Immature natural killer cell (primary cell): ENCODE results near the gene FCER2. TPM values are rescaled to one million over a fixed set of nuclear protein-coding genes. Genes with fewer than 3 reads are reported as not detected.

Source experiments
- DNase-seq, 3 donors: peaks; one replicate each; pipeline ENCODE4 v3.0.0; 2022; ENCODE audit warnings: mixed read lengths in 1 of 3
- H3K27ac Mint-ChIP-seq, 6 donors: one replicate each; pipeline ENCODE4 v1.8.0; 2020; ENCODE audit warnings: mixed read lengths in 6 of 6, mild to moderate bottlenecking in 5 of 6, inconsistent platforms in 4 of 6, moderate library complexity in 3 of 6
- H3K27me3 Mint-ChIP-seq, 3 donors: one replicate each; pipeline ENCODE4 v1.8.0; 2020 to 2021; ENCODE audit warnings: low read depth in 3 of 3, mild to moderate bottlenecking in 3 of 3, mixed read lengths in 3 of 3, moderate library complexity in 3 of 3, inconsistent platforms in 1 of 3
- H3K36me3 Mint-ChIP-seq, 3 donors: one replicate each; pipeline ENCODE4 v1.8.0; 2020; ENCODE audit warnings: mixed read lengths in 3 of 3, inconsistent platforms in 2 of 3, mild to moderate bottlenecking in 2 of 3
- H3K4me1 Mint-ChIP-seq, 2 donors: one replicate each; pipeline ENCODE4 v1.8.0; 2020; ENCODE audit warnings: inconsistent platforms in 2 of 2, mild to moderate bottlenecking in 2 of 2, mixed read lengths in 2 of 2, moderate library complexity in 1 of 2
- H3K4me3 Mint-ChIP-seq, 5 donors: one replicate each; pipeline ENCODE4 v1.8.0; 2020; ENCODE audit warnings: mild to moderate bottlenecking in 5 of 5, mixed read lengths in 5 of 5, inconsistent platforms in 3 of 5, moderate library complexity in 3 of 5
- H3K9me3 Mint-ChIP-seq, 6 donors: one replicate each; pipeline ENCODE4 v1.8.0; 2020; ENCODE audit warnings: mild to moderate bottlenecking in 6 of 6, mixed read lengths in 6 of 6, inconsistent platforms in 4 of 6, moderate library complexity in 3 of 6
- polyA plus RNA-seq, 3 donors: library from polyadenylated mRNA; unstranded; fragments of 300-500 nt; fragmentation: Illumina TruSeq; gene quantifications; one replicate each; pipeline ENCODE4 v1.2.3, GENCODE V29; 2021

FCER2 gene
- polyA plus RNA-seq, 3 donors from 2014 or later, result 0.29 to 0.50 TPM; not detected in 1

DNA sequence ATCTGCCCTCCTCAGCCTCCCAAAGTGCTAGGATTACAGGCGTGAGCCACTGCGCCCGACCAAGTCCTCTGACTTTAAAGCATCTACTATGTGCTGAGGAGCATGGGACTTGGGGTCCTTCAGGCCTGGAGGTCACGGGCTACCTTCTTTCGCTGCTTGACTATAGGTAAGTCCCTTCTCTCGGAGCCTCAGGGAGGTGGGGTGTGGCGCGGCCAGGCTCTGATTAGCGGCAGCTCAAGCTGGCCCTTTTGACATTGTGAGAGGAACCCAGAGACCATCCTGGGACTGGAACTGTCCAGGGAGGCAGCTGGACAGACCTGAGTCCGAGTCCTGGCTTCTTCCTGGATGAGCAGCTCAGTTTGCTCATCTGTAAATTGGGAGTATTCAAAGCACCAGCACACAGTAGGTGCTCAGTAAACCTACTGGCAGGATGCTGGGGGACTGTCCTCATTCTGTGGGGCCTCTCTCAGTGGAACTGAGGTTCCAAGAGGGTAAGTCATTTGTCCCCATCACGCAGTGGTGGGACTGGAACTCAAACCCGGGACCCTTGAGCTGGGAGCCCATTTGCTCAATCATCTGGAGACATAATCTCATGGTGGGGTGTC, 780 bp downstream of the FCER2 start:
- Mint-ChIP-seq H3K4me1 (peaks cover 7 to 8% of the 10 kb centered on the region in 2 donors), H3K9me3 (peaks cover 0 to 2% (median 0%) of the 10 kb centered on the region in 6 donors), H3K27me3 (peaks cover 12 to 18% (median 17%) of the 10 kb centered on the region in 3 donors), H3K36me3 (no peaks in the 10 kb centered on the region), H3K27ac (no peak overlapping the region), H3K4me3 (no peak overlapping the region)
- no peak for DNase-seq

DNA sequence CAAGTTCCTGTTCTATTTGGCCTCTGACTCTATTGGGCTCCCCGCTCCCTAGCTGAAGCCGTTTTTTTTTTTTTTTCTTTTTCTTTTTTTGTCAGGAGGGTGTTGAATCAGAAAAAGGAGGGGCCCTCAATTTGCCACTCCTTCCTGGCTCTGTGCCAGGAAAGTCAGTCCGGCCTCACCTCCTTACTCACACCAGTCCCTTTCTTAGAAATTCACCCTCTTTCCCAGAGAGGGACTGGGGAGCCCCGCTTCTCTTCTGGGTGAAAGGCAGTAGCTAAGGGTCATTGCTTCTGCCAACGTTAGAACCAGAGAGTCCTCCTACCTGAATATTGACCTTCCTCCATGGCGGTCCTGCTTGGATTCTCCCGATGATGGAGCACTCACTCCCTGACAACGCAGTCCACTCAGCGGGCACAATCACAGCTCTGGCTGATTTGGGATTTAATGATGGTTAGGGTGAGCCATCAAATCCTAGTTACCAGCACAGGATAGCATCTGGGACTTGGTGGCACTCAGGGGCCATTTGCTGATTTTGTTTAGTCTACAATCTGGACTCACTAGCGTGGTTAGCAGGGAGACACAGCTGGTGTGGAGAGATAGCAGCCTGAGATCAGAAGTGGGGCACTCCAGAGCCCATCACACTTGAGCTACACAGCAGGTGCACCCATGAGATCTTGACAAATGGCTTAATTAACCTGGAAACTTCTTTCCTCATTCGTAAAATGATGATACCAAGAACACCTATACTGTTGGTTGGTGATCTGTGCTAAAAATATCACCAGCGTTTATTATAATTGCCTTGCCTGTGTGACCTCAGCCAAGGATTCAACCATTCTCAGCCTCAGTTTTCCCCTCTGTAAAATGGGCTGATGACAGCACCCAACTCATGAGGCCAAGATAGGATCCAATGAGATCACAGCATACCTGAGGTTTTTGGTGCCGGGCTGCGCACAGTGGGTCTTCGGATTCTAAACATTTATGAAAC, 2.2 kb downstream of the FCER2 start:
- H3K36me3 Mint-ChIP-seq, result no peaks in the 10 kb centered on the region
- H3K27me3 Mint-ChIP-seq, result peaks cover 17 to 26% (median 24%) of the 10 kb centered on the region in 3 donors
- DNase-seq, result no peak
- peaks cover 0 to 2% of the 10 kb centered on the region in 2 donors for H3K4me1 Mint-ChIP-seq
- peaks cover 0 to 2% (median 0%) of the 10 kb centered on the region in 6 donors for H3K9me3 Mint-ChIP-seq
- no peak overlapping the region for H3K4me3 Mint-ChIP-seq
- H3K27ac Mint-ChIP-seq, result no peak overlapping the region

DNA sequence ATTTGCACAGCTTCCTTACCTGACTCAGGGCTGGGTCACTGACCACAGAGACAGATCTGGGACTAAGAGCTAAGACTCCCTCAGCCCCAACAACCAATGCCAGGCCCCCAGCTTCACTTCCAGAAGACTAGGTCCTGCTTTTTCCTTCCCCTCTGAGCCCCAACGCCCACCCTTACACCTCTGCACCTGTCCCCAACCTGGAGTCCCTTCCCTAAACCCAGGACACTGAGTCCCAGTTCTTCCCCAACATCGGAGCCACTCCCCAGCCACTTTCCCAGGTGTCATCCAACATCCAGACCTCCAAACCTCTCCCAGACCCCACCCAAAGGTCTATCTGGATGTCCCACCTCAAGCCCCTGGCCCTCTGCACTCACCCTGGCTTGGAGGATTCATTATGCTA, 2.9 kb downstream of the FCER2 start:
- Mint-ChIP-seq H3K9me3 (peaks cover 0 to 2% (median 0%) of the 10 kb centered on the region in 6 donors), H3K4me1 (peaks cover 0 to 2% of the 10 kb centered on the region in 2 donors), H3K4me3 (no peak overlapping the region), H3K27ac (no peak overlapping the region), H3K36me3 (no peaks in the 10 kb centered on the region), H3K27me3 (peaks cover 19 to 33% (median 25%) of the 10 kb centered on the region in 3 donors)
- no peak for DNase-seq

DNA sequence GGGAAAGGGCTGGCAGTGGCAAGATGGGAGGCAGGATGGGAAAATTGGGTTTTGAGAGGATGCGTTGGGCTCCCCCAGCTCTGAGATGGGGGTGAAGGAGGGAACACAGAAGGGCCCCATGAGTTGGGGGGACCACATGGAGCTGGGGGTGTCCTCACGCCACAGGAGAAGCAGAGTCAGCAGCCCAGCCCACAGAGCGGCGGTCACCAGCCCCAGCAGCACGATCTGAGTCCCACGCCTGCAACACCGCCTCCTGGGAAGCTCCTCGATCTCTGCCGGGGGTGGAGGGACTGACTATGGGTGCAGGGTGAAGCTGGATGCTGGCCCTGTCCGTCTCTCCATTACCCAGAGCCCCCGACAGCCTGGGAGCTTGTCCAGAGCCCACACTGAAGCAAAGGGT, 3.3 kb downstream of the FCER2 start:
- H3K36me3 Mint-ChIP-seq, result no peaks in the 10 kb centered on the region
- DNase-seq, result no peak
- H3K27ac Mint-ChIP-seq, result no peak overlapping the region
- no peak overlapping the region for H3K4me3 Mint-ChIP-seq
- H3K27me3 Mint-ChIP-seq, result peaks cover 19 to 33% (median 25%) of the 10 kb centered on the region in 3 donors
- peaks cover 0 to 2% (median 0%) of the 10 kb centered on the region in 6 donors for H3K9me3 Mint-ChIP-seq
- peaks cover 0 to 2% of the 10 kb centered on the region in 2 donors for H3K4me1 Mint-ChIP-seq

DNA sequence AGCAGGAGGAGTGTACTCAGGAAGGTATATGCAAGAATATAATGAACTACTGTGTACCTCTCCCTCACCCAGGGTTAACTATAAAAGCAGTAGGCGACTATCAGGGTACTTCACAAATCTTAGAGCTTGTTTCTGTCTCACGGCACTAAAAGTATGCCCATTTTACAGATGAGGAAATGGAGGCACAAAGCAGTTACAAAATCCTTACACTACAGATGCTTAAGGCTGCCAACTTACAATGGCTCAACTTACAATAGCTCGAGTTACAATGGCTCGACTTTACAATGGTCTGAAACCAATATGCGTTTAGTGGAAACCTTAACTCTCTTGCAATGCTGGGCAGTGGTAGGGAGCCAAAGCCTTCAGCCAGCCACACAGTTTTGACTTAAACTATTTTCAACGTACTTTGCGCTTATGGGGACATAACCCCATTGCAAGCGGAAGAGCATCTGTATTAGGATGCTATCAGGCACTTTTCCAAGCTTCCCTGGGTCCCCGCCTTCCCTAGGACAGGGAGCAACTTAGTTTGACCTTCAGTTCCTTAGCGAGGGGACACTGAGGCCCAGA, 4.1 kb downstream of the FCER2 start:
- H3K4me1 Mint-ChIP-seq, result peaks cover 0 to 5% of the 10 kb centered on the region in 2 donors
- no peak overlapping the region for H3K4me3 Mint-ChIP-seq
- no peak for DNase-seq
- peaks cover 19 to 33% (median 25%) of the 10 kb centered on the region in 3 donors for H3K27me3 Mint-ChIP-seq
- peaks cover 0 to 2% (median 0%) of the 10 kb centered on the region in 6 donors for H3K9me3 Mint-ChIP-seq
- no peaks in the 10 kb centered on the region for H3K36me3 Mint-ChIP-seq
- H3K27ac Mint-ChIP-seq, result no peak overlapping the region

- Mint-ChIP-seq H3K27ac (peak overlapping the region in 3 of 6 donors; percentile 18 to 73 (median 54)), H3K36me3 (no peaks in the 10 kb centered on the region)
These were observed 7.4 kb downstream of the FCER2 start for GRCh38 chr19:7694499-7694898.

GRCh38 chr19:7692417-7693088, 9.4 kb downstream of the FCER2 start:
- H3K4me1 Mint-ChIP-seq, result peaks cover 0 to 9% of the 10 kb centered on the region in 2 donors
- peaks cover 0 to 1% (median 0%) of the 10 kb centered on the region in 6 donors for H3K9me3 Mint-ChIP-seq
- H3K27ac Mint-ChIP-seq, result no peak overlapping the region
- peak; percentile 78 to 82 (median 80) for DNase-seq
- peaks cover 18 to 44% (median 37%) of the 10 kb centered on the region in 3 donors for H3K27me3 Mint-ChIP-seq
- no peak overlapping the region for H3K4me3 Mint-ChIP-seq
- H3K36me3 Mint-ChIP-seq, result no peaks in the 10 kb centered on the region

More at GRCh38 chr19:7694499-7694898, 7.4 kb downstream of the FCER2 start:
- DNase-seq, result no peak
- Mint-ChIP-seq H3K4me3 (no peak overlapping the region), H3K27me3 (peaks cover 22 to 33% (median 27%) of the 10 kb centered on the region in 3 donors), H3K9me3 (no peaks in the 10 kb centered on the region), H3K4me1 (peaks cover 0 to 9% of the 10 kb centered on the region in 2 donors)

GRCh38 chr19:7691497-7691896, 10.4 kb downstream of the FCER2 start:
- peak; percentile 71 to 77 (median 74) for DNase-seq
- no peaks in the 10 kb centered on the region for H3K36me3 Mint-ChIP-seq
- H3K9me3 Mint-ChIP-seq, result peaks cover 0 to 1% (median 0%) of the 10 kb centered on the region in 6 donors
- H3K4me1 Mint-ChIP-seq, result peaks cover 0 to 9% of the 10 kb centered on the region in 2 donors
- no peak overlapping the region for H3K4me3 Mint-ChIP-seq
- peaks cover 14 to 48% (median 40%) of the 10 kb centered on the region in 3 donors for H3K27me3 Mint-ChIP-seq
- no peak overlapping the region for H3K27ac Mint-ChIP-seq

DNA sequence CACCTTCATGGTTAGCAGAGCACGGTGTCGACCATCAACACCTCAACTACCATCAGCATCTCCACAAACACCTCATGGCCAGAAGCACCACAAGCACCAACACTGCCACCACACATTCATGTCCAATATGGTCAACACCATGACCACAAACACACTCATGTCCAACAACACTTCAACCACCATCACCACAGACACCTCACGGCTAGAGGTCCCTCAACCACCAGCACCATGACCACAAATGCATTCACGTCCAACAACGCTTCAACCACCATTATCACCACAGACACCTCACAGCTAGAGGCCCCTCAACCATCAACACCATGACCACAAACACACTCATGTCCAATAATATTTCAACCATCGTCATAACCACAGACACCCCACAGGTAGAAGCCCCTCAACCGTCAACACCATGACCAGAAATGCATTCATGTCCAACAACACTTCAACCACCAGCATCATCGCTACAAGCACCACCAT, 11.1 kb downstream of the FCER2 start:
- Mint-ChIP-seq H3K9me3 (peaks cover 0 to 1% (median 0%) of the 10 kb centered on the region in 6 donors), H3K4me1 (peaks cover 0 to 9% of the 10 kb centered on the region in 2 donors), H3K27ac (no peak overlapping the region), H3K27me3 (peaks cover 14 to 48% (median 36%) of the 10 kb centered on the region in 3 donors), H3K36me3 (no peaks in the 10 kb centered on the region), H3K4me3 (no peak overlapping the region)
- DNase-seq, result peak; percentile 76 to 83 (median 81)

GRCh38 chr19:7689165-7689564, 12.8 kb downstream of the FCER2 start:
- Mint-ChIP-seq H3K27ac (peak overlapping the region in 2 of 6 donors; percentile 10 to 22), H3K4me1 (peaks cover 0 to 7% of the 10 kb centered on the region in 2 donors), H3K4me3 (no peak overlapping the region), H3K9me3 (peaks cover 0 to 1% (median 0%) of the 10 kb centered on the region in 6 donors), H3K27me3 (peaks cover 7 to 33% (median 25%) of the 10 kb centered on the region in 3 donors), H3K36me3 (peaks cover 0 to 3% (median 0%) of the 10 kb centered on the region in 3 donors)
- no peak for DNase-seq

DNA sequence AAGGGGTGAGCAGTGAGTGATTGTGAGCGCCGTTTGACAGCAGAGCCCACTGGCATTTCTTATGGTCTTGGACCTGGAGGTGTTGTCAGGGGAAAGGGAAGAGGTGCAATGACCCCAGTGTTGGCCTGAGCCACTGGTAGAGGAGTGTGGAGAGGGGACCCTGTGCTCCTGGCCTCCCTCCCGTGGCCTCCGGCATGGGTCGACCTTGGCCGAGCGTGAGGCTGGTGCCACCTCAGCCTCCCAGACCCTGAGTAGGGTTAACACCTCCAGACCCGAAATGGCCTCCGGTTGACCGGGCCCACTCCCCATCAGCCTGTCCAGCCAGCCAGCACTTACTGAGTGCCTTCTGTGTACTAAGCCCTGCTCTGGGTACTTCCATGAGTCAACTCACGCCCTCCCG, 14.8 kb downstream of the FCER2 start:
- Mint-ChIP-seq H3K4me1 (peaks cover 0 to 8% of the 10 kb centered on the region in 2 donors), H3K36me3 (peaks cover 0 to 8% (median 0%) of the 10 kb centered on the region in 3 donors), H3K27ac (peak overlapping the region in 1 of 6 donors; percentile 60), H3K4me3 (no peak overlapping the region), H3K9me3 (peaks cover 0 to 1% (median 0%) of the 10 kb centered on the region in 6 donors), H3K27me3 (peaks cover 7 to 29% (median 25%) of the 10 kb centered on the region in 3 donors)
- DNase-seq, result no peak

DNA sequence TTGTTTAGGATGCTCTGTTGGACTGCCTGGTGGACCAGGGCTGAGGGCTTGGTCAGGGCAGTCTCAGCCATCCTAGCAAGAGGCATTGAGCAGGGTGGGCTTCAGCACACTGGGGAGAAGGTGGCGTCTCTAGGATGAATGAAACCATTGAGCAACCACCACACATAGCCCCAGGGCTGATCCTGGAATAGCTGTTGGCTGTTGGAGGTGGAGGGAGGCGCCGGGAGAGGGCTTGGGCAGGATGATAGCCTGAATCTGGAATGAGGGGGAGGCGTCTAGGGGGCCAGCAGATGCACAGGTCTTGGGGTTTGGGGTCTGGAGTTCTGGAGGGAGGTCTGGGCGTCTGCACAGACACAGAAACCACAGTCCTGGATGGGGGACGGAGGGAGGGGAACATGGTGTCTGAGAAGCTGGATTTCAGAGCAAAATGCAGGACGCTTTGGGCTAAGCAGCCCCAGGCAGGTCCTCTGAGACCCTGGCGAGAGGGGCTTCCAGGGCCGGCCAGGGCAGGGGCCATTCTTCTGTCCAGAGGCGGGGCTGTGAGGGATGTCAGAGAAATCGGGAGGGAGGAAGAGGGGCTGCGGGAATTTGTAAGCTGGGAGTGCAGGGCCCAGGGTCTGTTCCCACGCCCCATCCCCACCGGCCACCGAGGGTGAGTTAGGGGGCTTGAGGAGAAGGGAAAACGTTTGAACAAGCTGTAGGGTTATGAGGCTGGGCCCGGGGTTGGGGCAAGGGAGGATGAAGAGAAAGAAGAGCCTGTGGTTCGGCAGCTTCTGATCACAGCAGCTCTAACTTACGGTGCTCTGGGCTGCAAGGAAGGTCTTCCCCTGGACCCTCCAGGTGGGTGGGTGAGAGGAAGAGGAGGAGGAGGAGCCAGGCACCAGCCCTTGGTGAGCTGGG, 16.1 kb downstream of the FCER2 start:
- H3K9me3 Mint-ChIP-seq, result peaks cover 0 to 1% (median 0%) of the 10 kb centered on the region in 6 donors
- peaks cover 0 to 8% (median 3%) of the 10 kb centered on the region in 3 donors for H3K36me3 Mint-ChIP-seq
- H3K4me3 Mint-ChIP-seq, result no peak overlapping the region
- peaks cover 7 to 14% of the 10 kb centered on the region in 2 donors for H3K4me1 Mint-ChIP-seq
- H3K27me3 Mint-ChIP-seq, result peaks cover 12 to 39% (median 33%) of the 10 kb centered on the region in 3 donors
- no peak overlapping the region for H3K27ac Mint-ChIP-seq
- no peak for DNase-seq
